ENCODE data around the gene EEA1. TPM values are rescaled to one million over a fixed set of nuclear protein-coding genes. Genes with fewer than 3 reads are reported as not detected.
"Not testable (repeated sequence)": the region's sequence is repeated elsewhere in the genome, so short reads cannot be mapped to it uniquely, and the experiment has no call there.

Gene EEA1
- 18.9 and 31.6 TPM in 2 replicates for total RNA-seq

- peak; percentile 80 for DNase-seq (ENCODE audit: low read depth, low spot score)
Measured at GRCh38 chr12:92928962-92929915, at the start of gene EEA1. TSS of gene EEA1 (minus strand) at chr12:92929295. CDS start at chr12:92929066, 229 bp downstream.

DNA sequence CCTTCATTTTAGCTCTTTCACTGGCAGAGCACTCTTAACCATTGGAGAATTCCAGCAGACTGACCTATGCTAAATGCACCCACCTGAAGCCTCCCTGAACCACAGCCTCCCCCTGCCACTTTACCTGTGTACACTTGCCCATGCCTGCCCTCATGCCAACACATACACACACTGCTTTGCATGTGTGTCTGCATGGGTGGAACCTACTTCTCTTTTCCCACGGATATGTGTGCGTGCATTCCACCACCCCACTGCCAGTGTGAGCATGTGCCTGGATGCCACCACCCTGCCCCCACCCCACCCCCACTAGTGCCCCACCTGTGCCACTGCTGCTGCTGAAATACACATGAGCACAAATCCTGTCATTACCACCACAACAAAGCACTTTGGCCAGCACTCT is 49.5 kb upstream of the EEA1 start:
- DNase-seq (ENCODE audit: low read depth, low spot score) = no peak

- no peak for DNase-seq (ENCODE audit: low read depth, low spot score)
Measured at GRCh38 chr12:92977326-92977725, 48.2 kb upstream of the EEA1 start.

DNA sequence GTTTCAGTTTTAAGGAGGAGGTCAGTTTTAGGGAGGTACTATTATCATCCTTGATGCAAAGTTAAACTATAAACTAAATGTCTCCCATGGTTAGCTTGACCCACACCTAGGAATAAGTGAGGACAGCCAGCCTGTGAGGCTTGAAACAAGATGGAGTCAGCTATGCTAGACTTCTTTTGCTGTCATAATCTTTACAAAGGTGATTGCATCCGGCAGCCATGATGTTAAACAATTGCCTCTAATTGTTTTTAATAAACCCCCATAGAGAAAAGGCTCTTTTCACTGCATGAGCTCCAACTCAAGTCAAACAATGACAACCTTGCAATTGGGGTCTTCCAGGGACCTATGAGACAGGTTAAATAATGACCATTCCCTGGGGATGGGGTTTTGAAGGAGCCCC is 45.7 kb upstream of the EEA1 start:
- no peak for DNase-seq (ENCODE audit: low read depth, low spot score)

GRCh38 chr12:92973614-92974013 is 44.5 kb upstream of the EEA1 start:
- DNase-seq (ENCODE audit: low read depth, low spot score) = no peak

DNA sequence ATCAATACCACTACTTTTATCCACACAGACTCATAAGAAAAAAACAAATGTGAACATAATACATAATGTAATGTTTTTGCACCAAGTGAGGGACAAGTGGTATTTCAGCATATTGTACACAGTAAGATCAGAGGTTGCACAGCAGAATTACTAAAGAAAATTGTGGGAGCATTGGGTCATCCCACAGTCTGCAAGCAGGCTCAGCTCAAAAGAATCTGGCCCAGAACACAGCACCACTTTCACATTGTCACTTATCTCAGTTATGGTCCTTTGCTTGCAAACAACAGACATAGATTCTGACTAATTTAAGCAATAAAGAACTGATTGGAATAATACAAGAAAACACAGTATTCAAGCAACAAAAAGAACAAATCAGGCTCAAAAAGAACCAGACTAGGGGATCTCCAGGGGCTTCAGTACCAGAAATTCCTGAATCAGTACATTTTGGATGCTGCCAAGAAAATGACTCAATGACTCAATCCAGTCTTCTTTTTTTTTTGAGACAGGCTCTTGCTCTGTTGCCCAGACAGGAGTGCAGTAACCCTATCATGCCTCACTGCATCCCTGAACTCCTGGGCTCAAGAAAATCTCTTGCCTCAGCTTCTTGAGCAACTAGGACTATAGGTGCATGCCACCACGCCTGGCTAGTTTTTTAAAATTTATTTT is 42.9 kb upstream of the EEA1 start:
- no peak for DNase-seq (ENCODE audit: low read depth, low spot score)

GRCh38 chr12:92968176-92968813 is 39.2 kb upstream of the EEA1 start:
- no peak for DNase-seq (ENCODE audit: low read depth, low spot score)

DNA sequence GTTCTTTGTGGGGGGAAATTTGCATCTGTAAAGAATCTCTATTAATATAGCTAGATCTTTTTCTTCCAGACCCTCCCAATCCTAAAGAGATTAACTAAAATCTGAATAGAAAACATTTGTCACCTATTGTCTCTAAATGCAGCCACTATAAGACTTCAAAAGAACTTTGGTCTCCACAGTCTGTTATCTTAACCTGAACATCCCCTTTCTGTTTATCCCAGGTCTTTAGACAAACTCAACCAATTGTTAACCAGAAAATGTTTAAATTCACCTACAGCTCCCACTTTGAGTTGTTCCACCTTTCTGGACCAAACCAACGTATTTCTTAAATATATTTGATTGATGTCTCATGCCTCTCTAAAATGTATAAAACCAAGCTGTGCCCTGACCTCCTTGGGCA is 35.3 kb upstream of the EEA1 start:
- DNase-seq (ENCODE audit: low read depth, low spot score) = not testable (repeated sequence)

GRCh38 chr12:92961949-92962348 is 32.9 kb upstream of the EEA1 start:
- no peak for DNase-seq (ENCODE audit: low read depth, low spot score)

- peak; percentile 45 for DNase-seq (ENCODE audit: low read depth, low spot score)
Measured at GRCh38 chr12:92955997-92956663, 27.0 kb upstream of the EEA1 start.

- no peak for DNase-seq (ENCODE audit: low read depth, low spot score)
Measured at GRCh38 chr12:92953747-92954146, 24.7 kb upstream of the EEA1 start.

DNA sequence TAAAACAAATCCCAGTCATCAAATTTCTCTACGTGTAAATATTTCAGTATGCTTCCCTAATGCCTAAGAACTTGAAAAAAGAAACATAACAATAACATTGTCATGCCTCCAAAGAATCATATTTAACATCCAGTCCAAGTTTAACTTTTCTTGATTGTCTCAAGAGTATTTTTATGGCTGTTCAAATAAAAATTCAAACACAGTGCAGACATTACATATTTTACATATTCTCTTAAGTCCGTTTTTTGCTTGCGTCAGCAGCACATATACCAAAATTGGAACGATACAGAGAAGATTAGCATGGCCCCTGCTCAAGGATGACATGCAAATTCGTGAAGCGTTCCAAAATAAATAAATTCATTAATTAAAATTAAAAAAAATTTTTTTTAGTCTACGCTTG is 23.3 kb upstream of the EEA1 start:
- DNase-seq (ENCODE audit: low read depth, low spot score) = no peak

GRCh38 chr12:92951006-92951405 is 21.9 kb upstream of the EEA1 start:
- DNase-seq (ENCODE audit: low read depth, low spot score) = no peak

GRCh38 chr12:92950011-92950410 is 20.9 kb upstream of the EEA1 start:
- DNase-seq (ENCODE audit: low read depth, low spot score) = no peak

GRCh38 chr12:92949466-92949865 is 20.4 kb upstream of the EEA1 start:
- DNase-seq (ENCODE audit: low read depth, low spot score) = no peak

- DNase-seq (ENCODE audit: low read depth, low spot score) = no peak
Measured at GRCh38 chr12:92947589-92948215, 18.6 kb upstream of the EEA1 start.

- DNase-seq (ENCODE audit: low read depth, low spot score) = no peak
Measured at GRCh38 chr12:92945659-92946220, 16.6 kb upstream of the EEA1 start.

GRCh38 chr12:92943482-92944250 is 14.6 kb upstream of the EEA1 start:
- no peak for DNase-seq (ENCODE audit: low read depth, low spot score)

DNA sequence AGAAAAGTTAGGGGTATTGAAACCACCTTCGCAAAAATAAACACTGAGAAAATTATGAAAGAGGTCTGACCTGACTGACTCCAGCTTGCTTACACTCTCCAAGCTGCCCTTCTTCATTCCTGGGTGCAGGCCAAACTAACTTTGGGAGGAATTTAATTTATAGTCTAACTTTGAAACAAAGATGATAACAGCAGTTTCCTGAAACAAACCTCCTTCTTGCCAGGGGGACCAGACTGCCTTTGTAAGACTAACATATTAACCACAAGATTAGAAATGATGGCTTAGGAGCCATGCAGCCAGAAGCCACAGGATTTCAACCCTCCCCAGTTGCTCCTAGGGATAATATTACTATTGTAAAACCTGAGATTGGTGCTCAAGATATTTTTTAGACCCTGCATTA is 13.8 kb upstream of the EEA1 start:
- no peak for DNase-seq (ENCODE audit: low read depth, low spot score)

GRCh38 chr12:92939116-92939515 is 10.0 kb upstream of the EEA1 start:
- no peak for DNase-seq (ENCODE audit: low read depth, low spot score)
